K562 (cell line): Measurements from ENCODE around the gene GNAS-AS1. TPM values are rescaled to one million over a fixed set of nuclear protein-coding genes. Genes with fewer than 3 reads are reported as not detected.

Source experiments
- ATAC-seq: fragments of 200-7000 bp; cut with Tn5 transposase; 3 replicates; pipeline ENCODE4 v1.9.1; 2020; ENCODE audit warnings: moderate library complexity
- BruUV-seq: library from RNA; stranded (reverse); fragments of 400-500 nt; replicated peaks from 2 replicates; lab custom pipeline; 2021; lab: Mats Ljungman, UMichigan
- CTCF ChIA-PET: fragments of 300-600 bp; formaldehyde crosslinking; extraction: SDS; loops from one replicate; lab custom pipeline; 2021; ENCODE audit warnings: low intra/inter-chr PET ratio; lab: Yijun Ruan, JAX
- POLR2A ChIA-PET: fragments of 300-600, 350-650 bp; sonication (Branson Sonifier 250); formaldehyde crosslinking; extraction: SDS; loops from one replicate; lab custom pipeline; 2021; ENCODE audit warnings: antibody characterized with exemption, inconsistent platforms; lab: Yijun Ruan, JAX
- DNase-seq, 4 experiments: peaks; one replicate each; pipeline versions ENCODE4 v3.0.0 to v3.0.0-alpha.2; 2011 to 2018; ENCODE audit warnings: low spot score in 3 of 4, mixed read lengths in 3 of 4; ENCODE audit errors: extremely low read depth in 1 of 4
- FAIRE-seq: peaks from 2 replicates; lab custom pipeline; 2011; peaks lifted over from hg19 to GRCh38; lab: Jason Lieb, UNC
- H2AFZ ChIP-seq: 2 replicates; pipeline ENCODE4 v1.6.0; 2011; ENCODE audit warnings: low read depth, low read length, control low read depth, inconsistent platforms
- H3K27ac ChIP-seq: fragments of 200-600 bp; 3 replicates; pipeline ENCODE4 v1.8.0; 2011; ENCODE audit warnings: low read depth, mild to moderate bottlenecking, control low read depth, inconsistent platforms, low read length, moderate library complexity, mixed read lengths; ENCODE audit errors: extremely low read depth
- H3K27me3 ChIP-seq, 2 experiments: fragments of 300-600 bp in 1 of 2; 2 replicates in 1 of 2; 3 replicates in 1 of 2; pipeline versions ENCODE4 v1.6.0 to v1.8.0; 2011; ENCODE audit warnings: inconsistent platforms in 2 of 2, low read length in 2 of 2, mild to moderate bottlenecking in 1 of 2, mixed read lengths in 1 of 2, moderate library complexity in 1 of 2; ENCODE audit not compliant: control insufficient read depth in 2 of 2, insufficient read depth in 2 of 2
- H3K36me3 ChIP-seq: fragments of 300-600 bp; 3 replicates; pipeline ENCODE4 v1.8.0; 2011; ENCODE audit warnings: mild to moderate bottlenecking, low read length, inconsistent platforms; ENCODE audit not compliant: control insufficient read depth, insufficient read depth
- H3K4me1 ChIP-seq, 2 experiments: fragments of 200-600 bp in 1 of 2; replicated peaks in 1 of 2; 2 replicates in 1 of 2; 3 replicates in 1 of 2; pipeline versions ENCODE4 v1.5.1 to v1.8.0; 2011; ENCODE audit warnings: inconsistent platforms in 2 of 2, low read length in 2 of 2, mild to moderate bottlenecking in 1 of 2, mixed read lengths in 1 of 2, moderate library complexity in 1 of 2; ENCODE audit not compliant: control insufficient read depth in 2 of 2, insufficient read depth in 2 of 2
- H3K4me2 ChIP-seq: 2 replicates; pipeline ENCODE4 v1.6.1; 2011; ENCODE audit warnings: low read length, control low read depth, inconsistent platforms, mixed read lengths; ENCODE audit not compliant: insufficient read depth
- H3K4me3 ChIP-seq: fragments of 200-600 bp; sonication (generic), shearing (Covaris generic); 2 replicates; pipeline ENCODE4 v1.5.1; 2016; ENCODE audit warnings: control low read depth, inconsistent platforms
- H3K79me2 ChIP-seq: fragments of 200-600 bp; 3 replicates; pipeline ENCODE4 v1.8.0; 2011; ENCODE audit warnings: low read length, inconsistent platforms; ENCODE audit not compliant: control insufficient read depth, insufficient read depth
- H3K9ac ChIP-seq, 2 experiments: 2 replicates each; pipeline versions ENCODE4 v1.6.0 to v1.6.1; 2011; ENCODE audit warnings: low read depth in 2 of 2, low read length in 2 of 2, control low read depth in 1 of 2, inconsistent platforms in 1 of 2, mild to moderate bottlenecking in 1 of 2, mixed read lengths in 1 of 2; ENCODE audit not compliant: insufficient read depth in 1 of 2
- H3K9me1 ChIP-seq: one replicate; pipeline ENCODE4 v1.6.0; 2011; ENCODE audit warnings: inconsistent platforms, mild to moderate bottlenecking, low read length, moderate library complexity; ENCODE audit not compliant: control insufficient read depth, insufficient read depth
- H3K9me3 ChIP-seq: replicated peaks from 2 replicates; pipeline ENCODE4 v1.5.1; 2011; ENCODE audit warnings: low read depth, low read length, inconsistent platforms; ENCODE audit not compliant: control insufficient read depth, insufficient read depth
- H4K20me1 ChIP-seq: replicated peaks from 2 replicates; pipeline ENCODE4 v1.6.1; 2011; ENCODE audit warnings: low read length, inconsistent platforms, mixed read lengths; ENCODE audit not compliant: control insufficient read depth, insufficient read depth
- RBM25 ChIP-seq: fragments of 200-400 bp; formaldehyde crosslinking; IDR thresholded peaks from 2 replicates; pipeline ENCODE4 v1.6.1; 2018; ENCODE audit warnings: low read length, low read depth, moderate library complexity; ENCODE audit not compliant: severe bottlenecking
- YBX1 ChIP-seq: fragments of 450-650 bp; IDR thresholded peaks from 2 replicates; pipeline ENCODE4 v1.7.1; 2016; ENCODE audit warnings: mild to moderate bottlenecking
- ZNF518B ChIP-seq: fragments of 250-450 bp; sonication (Bioruptor Pico); IDR thresholded peaks from 2 replicates; pipeline ENCODE4 v1.5.0; 2021; ENCODE audit warnings: mild to moderate bottlenecking, moderate library complexity
- WGBS: fragments of 100-300 bp; shearing (Covaris generic); methylation state at CpG from one replicate; pipeline ENCODE4 v1.1.6; 2016; ENCODE audit warnings: low coverage, mixed read lengths; ENCODE audit not compliant: insufficient coverage; ENCODE audit errors: missing lambda C conversion rate; 5-methylcytosine and 5-hydroxymethylcytosine counted together
- in situ Hi-C: fragments of 300-500 bp; cut with MboI; formaldehyde crosslinking; loops from 4 replicates; pipeline ENCODE4 v1.15.0; 2018; ENCODE audit warnings: inconsistent platforms, mixed read lengths
- intact Hi-C: fragments of 100-400 bp; cut with micrococcal nuclease; formaldehyde crosslinking; loops from 2 replicates; pipeline ENCODE4 v1.14.2; 2022
- polyA plus RNA-seq, 8 experiments: library from polyadenylated mRNA; depleted of rRNA in 4 of 8; stranded (reverse) in 5 of 8; unstranded in 3 of 8; fragments of >200 nt; fragmentation: Nextera tagmentation in 2 of 8; fragmentation: Illumina TruSeq in 1 of 8; extraction: Ambion mirVana in 2 of 8; extraction: Trizol in 1 of 8; gene quantifications; 2 replicates each; pipeline versions ENCODE4 v1.2.1 to v1.2.3, GENCODE V29; 2011 to 2014; ENCODE audit warnings: inconsistent platforms in 1 of 8, missing spikeins in 1 of 8
- total RNA-seq, 7 experiments: library from RNA; depleted of rRNA in 6 of 7; stranded (reverse); fragments of >200 nt in 6 of 7; fragmentation: Illumina TruSeq in 2 of 7; extraction: Trizol in 2 of 7; gene quantifications; 2 replicates each; pipeline versions ENCODE4 v1.2.1 to v1.2.3, GENCODE V29; 2011 to 2021; ENCODE audit warnings: low replicate concordance in 1 of 7

GNAS-AS1 gene
- total and polyA plus RNA-seq, 9 of the 15 experiments (the other 6 are each of a cell fraction or from before 2014, with no cell fraction given) = 0.04 to 2.5 (median 0.25) TPM

- H3K4me1 ChIP-seq = peaks cover 0 to 3% of the 10 kb centered on the region in 2 experiments; a peak in 2 of 5 replicates
- no peak overlapping the region for H3K4me3 ChIP-seq
- no peak overlapping the region for H2AFZ ChIP-seq
- no TSS peak for BruUV-seq
- TF ChIP-seq ZNF518B = no peak
- TF ChIP-seq RBM25 = no peak
- TF ChIP-seq YBX1 = no peak
- TF ChIP-seq, all 486 proteins: peak for 0
- intact Hi-C loops (no loop called here), in situ Hi-C loops (no loop called here)
- ChIA-PET POLR2A (no interaction called here), CTCF (no interaction called here)
- H3K9ac ChIP-seq = no peak overlapping the region
- H3K27ac ChIP-seq = no peak overlapping the region
- ATAC-seq = no peak
- DNase-seq = no peak
- no peak for FAIRE-seq
- no peak overlapping the region for H3K4me2 ChIP-seq
- no peaks in the 10 kb centered on the region for H3K36me3 ChIP-seq
- H3K9me1 ChIP-seq = no peaks in the 10 kb centered on the region
- H3K9me3 ChIP-seq = no peaks in the 10 kb centered on the region
- WGBS = 27% methylated on average over 7 of the region's 7 CpGs
- H3K79me2 ChIP-seq = no peaks in the 10 kb centered on the region
- H3K27me3 ChIP-seq = peaks cover 33 to 95% of the 10 kb centered on the region in 2 experiments
- H4K20me1 ChIP-seq = peaks cover 7% of the 10 kb centered on the region
Measured at GRCh38 chr20:58792426-58792825, 58.3 kb downstream of the GNAS-AS1 start.
